ENCODE measurements around the gene UBE2F.
"Not testable (repeated sequence)": the region's sequence is repeated elsewhere in the genome, so short reads cannot be mapped to it uniquely, and the experiment has no call there.

UBE2F gene

DNA sequence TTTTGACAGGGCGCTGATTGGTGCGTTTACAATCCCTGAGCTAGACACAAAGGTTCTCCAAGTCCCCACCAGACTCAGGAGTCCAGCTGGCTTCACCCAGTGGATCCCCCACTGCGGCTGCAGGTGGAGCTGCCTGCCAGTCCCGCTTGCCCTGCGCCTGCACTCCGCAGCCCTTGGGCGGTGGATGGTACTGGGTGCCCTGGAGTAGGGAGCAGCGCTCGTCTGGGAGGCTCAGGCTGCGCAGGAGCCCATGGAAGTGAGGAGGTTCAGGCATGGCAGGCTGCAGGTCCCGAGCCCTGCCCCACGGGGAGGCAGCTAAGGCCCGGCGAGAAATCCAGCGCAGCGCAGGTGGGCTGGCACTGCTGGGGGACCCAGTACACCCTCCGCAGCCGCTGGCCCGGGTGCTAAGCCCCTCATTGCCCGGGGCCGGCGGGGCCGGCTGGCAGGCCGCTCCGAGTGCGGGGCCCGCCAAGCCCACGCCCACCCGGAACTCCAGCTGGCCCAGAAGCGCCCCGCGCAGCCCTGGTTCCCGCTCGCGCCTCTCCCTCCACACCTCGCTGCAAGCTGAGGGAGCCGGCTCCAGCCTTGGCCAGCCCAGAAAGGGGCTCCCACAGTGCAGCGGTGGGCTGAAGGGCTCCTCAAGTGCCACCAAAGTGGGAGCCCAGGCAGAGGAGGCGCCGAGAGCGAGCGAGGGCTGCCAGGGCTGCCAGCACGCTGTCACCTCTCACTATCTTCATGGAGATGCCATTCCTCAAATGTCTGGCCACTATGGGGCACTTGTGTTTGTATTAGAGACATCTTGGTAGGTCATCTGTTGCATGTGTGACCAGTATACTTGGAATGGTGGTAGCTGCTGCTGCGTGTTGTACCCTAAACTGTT lies 91.1 kb downstream of the UBE2F start:
- not testable (repeated sequence) for DNase-seq

DNA sequence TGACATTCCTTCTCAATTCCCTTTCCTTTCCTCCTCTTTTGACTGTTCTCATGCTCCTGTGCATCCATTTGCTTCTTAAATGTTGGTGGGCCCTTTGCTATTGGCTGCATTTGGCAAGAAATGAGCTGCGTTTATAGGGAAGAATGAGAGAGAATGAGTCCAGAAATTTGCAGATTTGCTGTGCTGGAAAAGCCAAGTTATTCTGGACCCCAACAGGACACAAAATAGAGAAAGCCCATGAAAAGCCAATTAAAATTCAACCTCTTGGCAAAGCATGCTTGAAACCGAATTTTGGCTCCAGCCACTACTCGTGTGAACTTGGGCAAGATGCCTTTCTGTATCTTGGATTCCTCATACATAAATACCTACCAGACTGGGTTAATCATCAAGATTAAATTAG lies 92.7 kb downstream of the UBE2F start:
- DNase-seq, result no peak

DNA sequence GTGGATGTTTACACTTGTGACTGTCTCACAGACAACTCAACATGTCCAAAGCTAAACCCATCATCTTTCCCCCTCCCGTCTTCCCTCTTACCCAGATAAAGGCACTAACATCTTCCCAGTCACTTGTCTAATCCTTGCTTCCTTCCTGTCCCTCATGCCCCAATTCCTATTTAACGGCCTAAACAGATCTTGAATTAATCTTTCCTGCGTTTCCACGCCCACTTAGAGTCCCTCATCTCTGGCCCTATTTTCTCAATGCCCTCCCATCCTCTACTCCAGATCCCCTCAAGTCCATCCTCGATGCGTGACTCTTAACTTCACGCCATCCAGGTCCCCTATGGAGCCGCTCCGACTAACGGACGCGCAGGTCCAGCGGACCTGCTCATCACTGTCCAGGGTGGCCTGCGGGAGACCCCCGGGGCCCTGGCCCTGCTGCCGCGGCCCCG lies 93.3 kb downstream of the UBE2F start:
- DNase-seq, result no peak

DNA sequence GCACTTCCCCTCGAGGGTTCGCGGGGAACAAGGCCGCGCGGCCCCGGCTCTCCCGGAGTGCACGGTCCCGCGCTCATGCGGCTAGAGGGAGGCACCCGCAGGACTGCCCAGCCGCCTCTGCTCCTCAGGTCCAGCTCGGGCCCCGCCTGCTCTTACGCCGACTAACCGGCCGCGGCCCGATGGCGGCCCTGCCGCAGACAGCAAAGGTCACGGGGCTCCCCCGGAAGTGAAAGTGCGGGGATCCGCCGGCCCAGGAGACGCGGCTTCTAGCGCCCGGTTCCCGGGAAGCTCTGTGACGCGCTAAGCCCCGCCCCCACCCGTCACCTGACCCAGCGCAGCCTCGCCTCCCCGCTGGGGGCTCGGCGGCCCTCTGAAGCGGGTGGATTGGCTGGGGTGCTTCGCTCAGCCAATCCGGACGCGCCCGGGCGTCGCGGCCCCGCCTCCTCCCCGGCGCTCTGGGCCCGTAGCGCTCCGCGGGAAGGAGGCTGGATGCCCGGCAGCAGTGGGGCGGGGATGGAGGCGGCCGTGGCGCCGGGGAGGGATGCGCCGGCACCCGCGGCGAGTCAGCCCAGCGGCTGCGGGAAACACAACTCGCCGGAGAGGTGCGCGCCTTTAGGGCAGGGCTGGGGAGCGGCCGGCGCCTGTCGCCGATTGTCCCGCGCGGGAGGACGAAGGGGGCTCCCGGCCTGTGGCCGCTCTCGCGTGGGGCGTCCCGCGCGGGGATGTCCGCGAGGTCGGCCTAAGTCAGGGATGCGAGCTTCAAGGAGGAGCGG lies 93.9 kb downstream of the UBE2F start, which contains the start of gene SCLY:
TSS of gene SCLY (plus strand) at position 460 of the 773 bp plus-strand sequence. CDS start at position 514, 54 bp downstream.
- DNase-seq, result peak; percentile 96

DNA sequence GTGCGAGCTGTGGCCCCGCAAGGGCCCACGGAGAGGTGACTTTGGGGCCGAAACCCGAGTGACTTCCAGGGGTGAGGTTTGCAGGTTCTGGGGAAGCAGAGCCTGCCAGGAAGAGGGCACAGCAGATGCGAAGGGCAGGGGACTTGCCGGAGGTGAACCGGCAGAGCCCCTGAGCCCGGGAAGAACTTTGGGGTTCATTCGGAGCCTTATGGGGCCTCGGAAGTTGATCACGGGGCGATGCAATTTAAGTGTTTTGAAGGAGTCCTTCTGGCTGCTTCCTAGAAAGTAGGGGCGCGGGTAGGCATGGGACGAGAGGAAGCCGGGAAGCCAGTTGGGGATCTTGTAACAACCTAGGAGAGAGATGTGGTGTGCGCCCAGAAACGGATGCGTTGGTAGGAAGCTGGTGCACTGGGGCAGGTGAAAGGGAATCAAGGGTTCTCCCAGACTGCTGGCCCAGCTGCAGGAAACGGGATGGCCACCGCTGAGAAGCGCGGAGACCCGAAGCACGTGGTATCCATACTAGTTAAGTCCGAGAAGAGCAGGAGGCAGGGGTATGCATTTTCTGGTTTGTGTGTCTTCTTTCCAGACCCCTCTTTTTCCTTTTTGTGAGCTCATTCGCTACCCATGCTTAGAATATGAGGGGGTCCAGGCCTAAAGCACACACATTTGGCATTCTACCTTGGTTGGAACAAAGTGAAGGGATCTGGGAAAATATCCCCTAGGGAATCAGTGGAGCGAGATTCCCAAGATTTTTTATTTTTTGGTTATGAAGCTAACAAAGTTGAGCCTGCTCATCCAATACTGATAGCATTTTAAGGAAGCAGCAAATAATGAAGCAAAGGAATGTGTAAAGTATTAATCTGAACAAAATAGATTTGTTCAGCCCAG lies 94.7 kb downstream of the UBE2F start:
- peak; percentile 35 for DNase-seq

DNA sequence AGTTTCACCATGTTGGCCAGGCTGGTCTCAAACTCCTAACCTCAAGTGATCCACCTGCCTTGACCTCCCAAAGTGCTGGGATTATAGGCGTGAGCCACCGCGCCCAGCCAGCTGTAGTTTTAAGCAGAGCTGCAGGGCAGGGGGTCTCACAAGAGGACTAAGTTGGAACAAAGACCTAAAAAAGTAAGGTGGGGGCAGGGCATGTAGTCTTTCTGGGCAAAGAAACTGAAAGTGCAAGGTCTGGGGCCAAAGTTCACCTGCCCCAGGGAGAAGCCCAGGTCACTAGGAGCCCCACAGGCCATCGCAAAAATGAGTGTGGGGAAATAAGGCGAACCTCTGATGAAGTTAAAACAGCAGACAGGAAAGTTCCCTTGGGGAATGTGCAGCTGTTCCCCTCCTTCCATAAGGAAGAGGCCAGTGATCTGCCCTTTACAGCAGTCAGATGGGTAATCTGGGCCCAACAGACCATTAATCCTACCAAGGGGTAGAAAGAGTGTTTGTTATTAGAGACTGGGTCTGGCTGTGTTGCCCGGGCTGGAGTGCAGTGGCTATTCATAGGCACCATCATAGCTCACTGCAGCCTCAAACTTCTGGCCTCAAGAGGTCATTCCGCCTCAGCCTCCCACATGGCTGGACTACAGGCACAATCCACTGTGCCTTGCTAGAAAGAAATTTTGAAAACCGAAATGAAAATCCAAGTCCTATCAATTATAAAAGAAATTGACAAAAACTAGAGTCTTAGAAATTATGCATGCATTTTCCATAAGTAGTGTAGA lies 96.8 kb downstream of the UBE2F start:
- no peak for DNase-seq

DNA sequence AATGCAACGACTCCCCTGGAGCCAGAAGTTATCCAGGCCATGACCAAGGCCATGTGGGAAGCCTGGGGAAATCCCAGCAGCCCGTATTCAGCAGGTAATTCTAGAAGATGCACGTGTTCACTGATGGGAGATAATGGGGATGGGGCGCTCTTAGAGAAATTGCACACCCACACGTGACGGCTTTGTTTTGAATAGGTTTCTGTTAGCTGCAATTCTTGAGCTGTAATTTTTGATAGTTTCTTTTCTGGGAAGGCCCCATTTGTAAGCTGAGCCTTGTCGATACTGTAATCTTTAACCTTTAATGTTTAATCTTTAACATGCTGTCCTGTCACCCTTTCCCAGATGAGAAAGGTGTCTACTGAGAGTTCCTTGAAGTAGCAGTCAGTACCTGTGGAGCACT lies 97.6 kb downstream of the UBE2F start:
- DNase-seq, result no peak

DNA sequence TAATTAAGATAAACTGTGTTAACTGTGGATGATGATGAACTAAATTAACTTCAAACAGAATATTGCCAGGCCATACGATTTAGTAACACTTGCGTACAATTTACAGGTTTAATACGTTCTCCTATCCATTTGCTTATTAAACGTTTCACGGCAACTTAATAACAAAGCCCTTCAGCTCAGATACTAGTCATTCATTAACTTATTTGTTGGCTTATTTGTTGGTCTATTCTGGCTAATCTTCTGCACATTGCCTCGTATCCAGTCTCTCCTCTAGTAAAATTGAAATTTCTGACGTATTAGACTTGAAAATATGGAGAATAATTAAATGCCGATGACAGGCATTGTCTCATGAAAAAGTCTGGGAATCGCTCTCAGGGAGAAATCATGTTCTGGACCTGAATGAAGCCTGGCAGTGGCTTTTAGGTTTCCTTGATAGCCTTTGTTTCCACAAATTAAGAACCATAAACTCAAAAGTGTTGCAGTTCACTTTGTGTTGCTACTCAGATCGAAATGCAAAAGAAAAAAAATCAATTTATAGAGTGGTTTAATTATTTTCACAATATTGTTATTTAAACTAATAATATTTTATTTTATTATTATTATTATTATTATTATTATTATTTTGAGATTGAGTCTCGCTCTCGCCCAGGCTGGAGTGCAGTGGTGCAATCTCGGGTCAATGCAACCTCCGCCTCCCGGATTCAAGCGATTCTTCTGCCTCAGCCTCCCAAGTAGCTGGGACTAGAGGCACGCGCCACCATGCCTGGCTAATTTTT lies 98.4 kb downstream of the UBE2F start:
- no peak for DNase-seq

DNA sequence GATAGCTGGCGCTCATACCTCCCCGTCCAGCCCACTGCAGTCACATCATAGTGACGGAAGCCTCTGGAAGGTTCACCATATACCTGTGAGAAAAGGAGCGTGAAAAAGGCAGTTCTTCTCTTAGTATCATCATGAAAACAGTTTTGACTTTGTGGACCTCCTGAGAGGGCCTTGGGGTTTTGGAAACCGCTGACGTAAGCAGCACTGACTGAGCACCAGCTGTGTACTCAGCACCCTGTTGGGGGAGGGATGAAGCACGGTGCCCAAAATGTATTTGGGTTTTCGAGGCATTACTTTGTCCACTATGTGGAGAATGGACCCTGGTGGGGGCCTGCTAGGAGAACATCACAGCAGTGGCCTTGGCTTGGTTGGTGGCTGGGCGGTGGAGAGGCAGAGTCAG lies 99.4 kb downstream of the UBE2F start:
- no peak for DNase-seq

DNA sequence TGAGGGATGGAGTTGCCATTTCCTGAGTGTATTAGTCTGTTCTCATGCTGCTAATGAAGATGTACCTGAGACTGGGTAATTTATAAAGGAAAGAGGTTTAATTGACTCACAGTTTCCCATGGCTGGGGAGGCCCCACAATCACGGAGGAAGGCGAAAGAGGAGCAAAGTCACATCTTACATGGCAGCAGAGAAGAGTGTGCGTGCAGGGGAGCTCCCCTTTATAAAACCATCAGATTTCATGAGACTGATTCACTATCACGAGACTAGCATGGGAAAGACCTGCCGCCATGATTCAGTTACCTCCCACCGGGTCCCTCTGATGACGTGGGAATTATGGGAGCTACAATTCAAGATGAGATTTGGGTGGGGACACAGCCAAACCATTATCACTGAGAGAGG lies 99.9 kb downstream of the UBE2F start:
- DNase-seq, result not testable (repeated sequence)

DNA sequence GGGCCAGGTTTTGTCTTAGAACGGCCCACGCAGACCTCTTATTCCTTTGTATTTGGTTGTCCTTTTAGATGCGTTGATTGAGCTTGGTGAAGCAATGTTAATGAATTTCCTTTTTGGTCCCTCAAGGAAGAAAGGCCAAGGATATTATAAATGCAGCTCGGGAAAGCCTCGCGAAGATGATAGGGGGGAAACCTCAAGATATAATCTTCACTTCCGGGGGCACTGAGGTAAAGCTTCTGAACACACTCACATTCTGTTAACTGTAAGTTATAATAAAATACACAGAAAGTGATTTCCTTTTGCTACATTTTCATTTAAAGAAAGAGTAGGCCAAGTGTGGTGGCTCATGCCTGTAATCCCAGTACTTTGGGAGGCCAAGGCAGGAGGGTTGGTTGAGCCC lies 101.1 kb downstream of the UBE2F start:
- no peak for DNase-seq

DNA sequence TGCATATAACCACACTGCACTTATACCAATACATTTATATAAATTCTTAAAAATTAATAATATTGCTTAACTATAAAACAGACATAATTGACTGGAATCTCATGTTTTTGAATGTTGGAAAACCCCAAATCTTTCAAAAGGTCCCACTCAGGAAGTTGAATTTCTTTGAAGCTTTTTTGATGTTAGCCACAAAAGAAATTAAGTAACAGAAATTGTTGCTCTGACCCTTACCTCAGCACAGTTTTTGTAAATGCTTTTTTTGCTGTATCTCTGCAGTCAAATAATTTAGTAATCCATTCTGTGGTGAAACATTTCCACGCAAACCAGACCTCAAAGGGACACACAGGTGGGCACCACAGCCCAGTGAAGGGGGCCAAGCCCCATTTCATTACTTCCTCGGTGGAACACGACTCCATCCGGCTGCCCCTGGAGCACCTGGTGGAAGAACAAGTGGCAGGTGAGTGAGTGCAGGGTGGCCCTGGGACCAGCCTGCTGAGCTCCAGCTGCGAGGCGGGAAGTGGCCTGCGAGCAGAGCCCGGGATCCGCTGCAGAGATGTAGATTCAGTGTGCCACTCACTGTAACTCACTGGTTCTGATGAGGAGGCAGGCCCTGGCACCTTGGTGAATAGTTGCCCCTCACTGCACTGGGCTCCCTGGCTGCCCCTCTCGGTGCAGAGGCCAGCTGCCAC lies 102.4 kb downstream of the UBE2F start:
- DNase-seq, result no peak

DNA sequence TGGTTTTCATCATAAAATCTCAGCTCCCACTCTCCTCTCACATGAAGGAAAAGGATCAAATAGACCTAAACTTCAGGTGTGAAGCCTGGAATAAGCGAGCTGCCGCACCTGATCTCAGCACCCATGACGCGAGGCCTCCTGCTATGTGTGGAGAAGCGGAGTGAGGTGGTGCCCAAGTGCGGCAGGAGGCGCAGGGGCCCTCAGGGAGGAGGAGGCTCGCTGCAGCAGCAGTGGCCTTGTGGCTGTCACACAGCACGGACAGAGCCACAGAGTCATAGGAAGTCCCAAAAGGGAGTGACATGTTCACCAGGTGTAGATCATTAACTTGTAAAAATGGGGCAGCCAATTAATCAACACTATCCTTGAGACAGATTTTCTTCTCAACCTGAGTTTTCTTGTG lies 103.1 kb downstream of the UBE2F start:
- DNase-seq, result no peak

DNA sequence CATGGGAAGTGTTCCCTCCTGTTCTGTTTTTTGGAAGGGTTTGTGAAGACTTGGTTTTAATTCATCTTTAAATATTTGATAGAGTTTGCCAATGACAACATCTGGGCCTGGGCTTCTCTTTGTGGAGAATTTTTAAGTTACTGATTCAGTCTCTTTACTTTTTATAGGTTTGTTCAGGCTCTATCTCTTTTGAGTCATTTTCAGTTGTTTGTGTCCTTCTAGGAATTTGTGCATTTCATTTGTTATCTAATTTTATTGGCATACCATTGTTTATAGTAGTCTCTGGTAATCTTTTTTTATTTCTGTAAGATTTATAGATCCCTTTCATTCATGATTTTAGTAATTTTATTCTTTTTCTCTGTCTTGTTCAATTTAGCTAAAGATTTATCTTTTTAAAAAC lies 108.6 kb downstream of the UBE2F start:
- DNase-seq, result no peak

DNA sequence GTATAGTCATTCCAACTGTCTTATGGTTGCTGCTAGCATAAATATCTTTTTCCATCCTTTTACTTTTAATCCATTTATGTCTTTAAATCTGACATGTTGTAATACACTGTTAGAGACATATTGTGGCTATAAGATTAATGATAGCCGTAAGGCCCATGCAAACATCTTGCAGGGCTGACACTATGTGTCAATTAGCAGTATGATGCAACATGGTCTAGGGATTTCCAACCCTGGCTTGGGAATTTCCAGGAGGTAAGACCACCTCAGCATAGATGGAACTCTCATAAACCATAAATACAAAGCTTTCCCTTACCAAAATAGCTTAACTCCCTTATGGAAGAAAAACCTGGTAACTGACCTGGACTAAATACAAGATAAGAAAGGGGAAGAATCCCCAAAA lies 110.5 kb downstream of the UBE2F start:
- no peak for DNase-seq

DNA sequence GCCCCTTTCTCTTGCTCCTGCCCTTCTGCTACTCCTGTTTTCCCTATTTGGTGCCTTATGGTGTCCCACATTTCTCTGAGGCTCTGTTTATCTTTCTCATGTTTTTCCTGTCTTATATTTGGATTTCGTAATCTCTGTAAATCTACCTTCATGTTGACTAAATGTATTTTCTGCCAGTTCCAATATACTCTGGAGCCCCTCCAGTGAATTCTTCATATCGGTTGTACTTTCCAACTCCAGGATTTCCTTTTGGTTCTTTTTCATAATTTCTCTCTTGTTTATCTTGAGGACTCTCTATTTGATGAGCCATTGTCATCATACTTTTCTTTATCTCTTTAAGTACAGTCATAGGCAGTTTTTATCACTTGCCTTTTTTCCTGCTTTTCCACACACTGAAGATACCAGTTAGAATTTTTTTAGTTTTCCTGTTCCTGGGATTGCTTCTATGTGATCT lies 113.1 kb downstream of the UBE2F start:
- no peak for DNase-seq

DNA sequence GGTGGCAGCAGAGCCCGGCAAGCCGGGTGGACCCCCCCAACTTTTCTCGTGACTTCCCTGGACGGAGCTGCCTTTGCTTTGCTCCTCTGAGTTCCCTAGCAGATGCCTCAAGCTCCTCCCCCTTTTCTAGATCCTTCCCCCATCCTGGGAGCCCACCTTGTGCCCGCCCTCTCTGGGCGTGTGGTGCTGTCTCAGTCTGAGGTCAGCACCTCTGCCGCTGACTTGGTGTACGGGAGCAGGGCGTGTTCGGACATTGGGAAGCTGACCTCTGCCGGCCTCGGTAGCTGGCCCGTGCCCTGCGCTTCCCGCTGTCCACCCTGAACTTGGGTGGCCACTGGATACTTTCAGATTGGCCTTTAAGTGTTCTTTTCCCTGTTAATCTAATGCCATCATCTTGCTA lies 113.7 kb downstream of the UBE2F start:
- DNase-seq, result no peak

DNA sequence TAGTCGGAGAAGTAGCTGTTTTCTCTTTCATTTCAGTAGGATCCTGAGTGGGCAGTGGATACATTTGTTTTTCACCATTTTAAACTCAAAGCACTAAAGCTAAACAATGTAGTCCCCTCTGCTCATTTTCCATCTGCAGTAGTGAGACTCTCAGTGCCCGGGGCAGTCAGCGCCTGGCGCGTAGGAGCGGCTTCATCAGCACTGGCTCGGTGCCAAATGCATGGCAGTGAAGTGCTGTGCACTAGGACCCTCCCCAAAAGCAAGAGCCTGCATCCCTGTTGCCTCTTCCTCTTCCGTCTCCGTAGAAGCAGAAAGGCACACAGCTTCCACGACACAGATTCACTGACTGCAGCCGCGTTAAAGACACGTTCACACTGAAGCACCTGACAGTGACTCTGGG lies 114.3 kb downstream of the UBE2F start:
- no peak for DNase-seq

DNA sequence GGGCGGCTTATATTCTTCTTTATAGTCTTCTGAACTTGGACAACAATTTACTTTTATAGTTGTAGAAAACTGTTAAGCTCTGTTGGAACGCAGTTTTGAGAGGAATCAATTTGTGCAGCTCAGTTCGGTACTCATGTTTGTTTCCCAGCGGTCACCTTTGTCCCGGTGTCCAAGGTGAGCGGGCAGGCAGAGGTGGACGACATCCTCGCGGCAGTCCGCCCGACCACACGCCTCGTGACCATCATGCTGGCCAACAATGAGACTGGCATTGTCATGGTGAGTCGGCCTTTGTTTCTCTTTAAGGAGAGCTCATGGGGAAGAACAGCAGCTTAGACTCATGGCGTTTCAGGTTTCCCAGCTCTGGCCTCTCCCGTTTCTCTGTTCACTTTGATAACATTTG lies 114.7 kb downstream of the UBE2F start:
- DNase-seq, result no peak

DNA sequence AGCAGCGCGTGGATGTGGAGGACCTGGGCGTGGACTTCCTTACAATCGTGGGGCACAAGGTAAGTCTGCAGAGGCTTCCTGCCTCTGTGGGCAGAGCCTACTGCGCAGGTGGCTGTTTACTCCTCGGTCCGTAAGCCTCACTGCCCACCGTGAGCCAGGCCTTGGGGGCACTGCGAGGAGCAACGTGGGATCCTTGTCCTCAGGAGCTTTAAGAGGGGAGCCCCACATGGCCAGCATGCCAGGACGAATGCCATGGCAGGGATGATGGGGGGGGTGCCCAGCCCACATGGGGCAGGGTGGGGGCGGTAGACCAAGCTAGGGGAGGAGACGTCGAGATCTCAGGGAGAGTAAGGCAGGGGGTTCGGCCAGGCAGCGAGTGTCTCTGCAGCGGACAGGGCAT lies 115.3 kb downstream of the UBE2F start:
- DNase-seq, result no peak

DNA sequence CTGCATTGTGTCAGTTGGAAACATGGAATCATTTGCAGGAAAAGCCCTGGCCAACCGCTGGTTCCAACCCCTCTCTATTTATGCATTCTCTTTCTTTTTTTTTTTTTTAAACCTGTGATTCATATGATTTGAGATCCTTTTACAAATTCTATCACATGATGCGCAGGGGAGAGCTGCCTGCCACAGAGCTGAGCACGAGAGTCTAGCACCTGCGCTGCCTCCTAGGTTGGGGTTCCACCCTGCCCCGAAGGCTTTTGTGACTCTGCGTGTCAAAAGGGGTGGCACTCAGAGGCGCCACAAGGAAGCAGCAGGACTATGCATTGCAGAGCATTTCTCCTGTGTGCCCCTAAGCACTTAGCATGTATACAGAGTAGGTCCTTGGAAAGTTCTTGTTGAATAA lies 116.0 kb downstream of the UBE2F start:
- no peak for DNase-seq
